Measurements from ENCODE around the gene BCAS1.

The BCAS1 gene

DNA sequence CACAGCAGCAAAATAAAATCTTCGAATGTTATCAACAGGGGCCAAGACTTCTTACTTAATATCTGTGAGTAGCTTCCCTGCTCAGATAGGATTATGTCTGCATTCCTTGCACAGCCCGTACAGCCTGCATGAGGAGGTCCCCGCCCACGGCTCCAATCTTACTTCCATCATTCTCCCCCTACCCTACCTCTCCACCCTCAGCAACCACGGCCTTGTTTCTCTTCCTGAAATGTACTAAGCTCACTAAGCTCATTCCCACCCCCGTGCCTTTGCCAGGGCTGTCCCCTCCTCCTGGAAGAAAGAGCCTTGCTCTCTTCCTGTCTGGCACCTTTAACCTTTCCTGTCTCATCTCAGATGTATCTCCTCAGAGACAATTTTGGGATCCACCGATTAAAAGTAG, 120.4 kb downstream of the BCAS1 start:
- Mint-ChIP-seq H3K4me1 (peaks cover 25% of the 10 kb centered on the region), H3K36me3 (ENCODE audit: insufficient read depth) (peaks cover 11% of the 10 kb centered on the region), H3K9me3 (no peaks in the 10 kb centered on the region), H3K27ac (ENCODE audit: low read depth) (peak overlapping the region; percentile 99), H3K27me3 (no peaks in the 10 kb centered on the region), H3K4me3 (peak overlapping the region; percentile 75)
- no peak for DNase-seq (ENCODE audit: low spot score in 2 of 2)
- no peak for ATAC-seq (replicated peaks; ENCODE audit: extremely low read depth, poor library complexity, severe bottlenecking)

DNA sequence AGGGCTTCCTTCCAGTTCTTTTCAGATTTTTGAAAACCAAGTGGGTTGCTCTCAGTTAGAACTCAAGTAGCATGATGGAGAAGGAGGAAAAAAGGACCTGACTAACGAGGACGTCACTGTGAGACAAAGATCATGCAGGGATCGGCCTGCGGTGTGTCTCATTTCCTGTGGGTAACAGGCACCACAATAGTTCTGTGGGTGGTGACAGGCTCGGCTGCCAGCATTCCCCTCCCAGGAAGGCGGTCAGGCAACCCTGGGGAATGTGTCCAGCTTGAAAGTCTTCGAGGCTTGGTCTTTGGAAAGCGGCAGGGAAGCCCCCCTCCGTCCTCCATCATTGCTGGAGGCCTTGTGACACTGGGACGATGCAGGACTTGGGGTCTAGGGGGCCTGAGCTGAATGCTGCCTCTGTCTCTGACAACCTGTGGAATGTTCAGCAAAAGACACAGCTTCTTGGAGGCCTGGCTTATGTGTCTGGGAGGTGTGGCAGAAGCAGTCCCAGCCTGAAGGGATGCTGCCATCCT, 121.0 kb downstream of the BCAS1 start:
- Mint-ChIP-seq H3K9me3 (no peaks in the 10 kb centered on the region), H3K36me3 (ENCODE audit: insufficient read depth) (peaks cover 11% of the 10 kb centered on the region), H3K4me3 (peak overlapping the region; percentile 75), H3K27me3 (no peaks in the 10 kb centered on the region), H3K27ac (ENCODE audit: low read depth) (peak overlapping the region; percentile 99), H3K4me1 (peaks cover 29% of the 10 kb centered on the region)
- DNase-seq (ENCODE audit: low spot score in 2 of 2) (peak; percentile 59 to 79), ATAC-seq (replicated peaks; ENCODE audit: extremely low read depth, poor library complexity, severe bottlenecking) (peak; percentile 97)

DNA sequence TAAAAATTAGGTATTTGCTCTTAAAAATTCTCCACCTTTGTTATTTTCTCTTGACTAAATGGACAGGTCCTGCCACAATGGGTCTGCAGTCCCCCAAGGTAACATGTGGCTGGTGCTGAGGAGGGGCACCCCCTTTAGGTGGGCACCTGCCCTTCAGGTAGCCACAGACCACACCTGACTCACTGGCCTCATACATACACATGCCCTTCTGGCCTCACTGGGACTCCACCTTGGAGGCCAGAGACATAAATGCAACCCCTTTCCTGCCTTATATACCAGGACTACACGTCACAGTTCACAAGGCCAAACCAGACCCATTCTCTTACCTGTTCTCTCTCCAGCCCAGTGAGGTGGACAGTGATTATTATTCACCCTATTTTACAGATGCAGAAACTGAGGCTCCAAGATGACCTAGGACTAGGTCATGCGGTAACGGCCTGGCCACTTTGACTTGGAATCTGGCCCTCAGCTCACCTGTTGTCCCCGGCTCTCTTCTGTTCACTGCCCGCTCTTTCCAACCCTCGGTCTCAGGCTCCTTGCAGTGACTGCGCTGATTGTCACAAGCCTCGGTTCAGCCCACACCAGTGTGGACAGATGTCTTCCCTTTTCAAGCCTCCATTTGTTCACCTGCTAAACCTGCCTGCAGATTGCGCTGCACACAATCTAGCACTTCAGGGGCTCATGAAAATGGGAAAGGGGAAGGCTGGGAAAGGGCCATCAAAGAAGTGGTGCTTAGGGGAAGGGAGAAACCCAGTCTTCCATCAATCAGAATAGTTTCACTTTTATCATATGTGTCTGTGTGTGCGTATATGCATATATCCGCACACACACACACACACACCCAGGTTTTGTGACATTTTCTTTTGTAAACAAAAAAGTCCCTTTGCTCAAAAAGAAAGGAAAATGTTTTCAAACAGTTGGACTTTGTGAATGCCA, 121.7 kb downstream of the BCAS1 start:
- H3K4me3 Mint-ChIP-seq = peak overlapping the region; percentile 75
- peaks cover 37% of the 10 kb centered on the region for H3K4me1 Mint-ChIP-seq
- H3K9me3 Mint-ChIP-seq = no peaks in the 10 kb centered on the region
- peak overlapping the region; percentile 99 for H3K27ac Mint-ChIP-seq (ENCODE audit: low read depth)
- DNase-seq (ENCODE audit: low spot score in 2 of 2) = peak in 1 of 2 donors; percentile 15
- ATAC-seq (replicated peaks; ENCODE audit: extremely low read depth, poor library complexity, severe bottlenecking) = peak; percentile 76
- H3K36me3 Mint-ChIP-seq (ENCODE audit: insufficient read depth) = peaks cover 11% of the 10 kb centered on the region
- no peaks in the 10 kb centered on the region for H3K27me3 Mint-ChIP-seq

DNA sequence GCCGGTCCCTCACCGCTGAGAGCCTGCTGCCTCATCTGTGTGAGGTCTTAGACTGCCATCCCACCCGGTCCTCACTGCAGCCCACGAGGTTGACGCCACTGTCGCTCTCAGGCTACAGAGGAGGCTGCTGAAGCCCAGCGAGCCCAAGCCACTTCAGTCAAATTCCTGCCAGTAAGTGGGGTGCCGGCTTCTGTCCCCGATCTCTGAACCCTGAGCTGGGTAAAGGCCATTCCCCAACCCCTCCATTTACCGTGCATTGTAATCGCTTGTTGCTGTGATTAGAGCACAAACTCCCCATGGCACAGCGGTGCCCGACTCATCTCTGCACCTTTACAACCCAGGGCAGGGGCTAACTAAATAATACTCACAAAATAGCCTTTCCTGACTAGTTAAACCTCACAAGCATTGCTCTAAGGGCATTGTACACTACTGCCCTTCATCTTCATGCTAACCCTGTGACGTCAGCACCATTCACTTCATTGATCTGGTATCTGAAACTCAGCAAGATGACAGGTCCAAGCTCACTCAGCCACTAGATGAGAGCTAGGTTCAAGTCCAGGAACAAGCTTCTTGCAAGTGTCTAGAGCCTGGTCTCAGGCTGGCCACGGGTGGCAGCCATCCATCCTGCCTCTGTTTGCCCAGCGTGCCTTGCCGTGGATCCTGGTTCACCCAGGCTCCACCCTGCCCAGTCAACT, 122.7 kb downstream of the BCAS1 start:
- Mint-ChIP-seq H3K9me3 (no peaks in the 10 kb centered on the region), H3K27me3 (no peaks in the 10 kb centered on the region), H3K4me1 (peaks cover 37% of the 10 kb centered on the region), H3K27ac (ENCODE audit: low read depth) (peak overlapping the region; percentile 99), H3K4me3 (no peak overlapping the region), H3K36me3 (ENCODE audit: insufficient read depth) (peaks cover 11% of the 10 kb centered on the region)
- no peak for ATAC-seq (replicated peaks; ENCODE audit: extremely low read depth, poor library complexity, severe bottlenecking)
- no peak for DNase-seq (ENCODE audit: low spot score in 2 of 2)

DNA sequence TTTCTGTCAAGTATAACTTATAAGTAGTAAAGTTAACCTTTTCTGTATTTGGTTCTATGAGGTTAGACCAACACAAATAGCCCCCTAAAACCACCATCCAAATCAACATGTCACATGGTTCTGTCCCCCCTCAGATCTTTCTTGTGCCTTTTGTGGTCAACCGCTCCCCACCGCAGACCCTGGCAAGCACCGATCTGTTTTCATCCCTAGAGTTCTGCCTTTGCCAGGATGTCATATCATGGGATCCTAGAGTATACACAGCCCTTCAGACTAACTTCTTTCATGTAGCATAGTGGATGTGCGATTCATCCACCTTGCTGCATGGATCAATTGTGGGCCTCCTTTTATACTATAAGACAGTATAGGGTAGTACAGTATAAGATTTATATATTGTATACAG, 124.3 kb downstream of the BCAS1 start:
- Mint-ChIP-seq H3K9me3 (no peaks in the 10 kb centered on the region), H3K36me3 (ENCODE audit: insufficient read depth) (peaks cover 11% of the 10 kb centered on the region), H3K4me3 (no peak overlapping the region), H3K27me3 (no peaks in the 10 kb centered on the region), H3K27ac (ENCODE audit: low read depth) (no peak overlapping the region), H3K4me1 (peaks cover 41% of the 10 kb centered on the region)
- ATAC-seq (replicated peaks; ENCODE audit: extremely low read depth, poor library complexity, severe bottlenecking) (no peak), DNase-seq (ENCODE audit: low spot score in 2 of 2) (no peak)

DNA sequence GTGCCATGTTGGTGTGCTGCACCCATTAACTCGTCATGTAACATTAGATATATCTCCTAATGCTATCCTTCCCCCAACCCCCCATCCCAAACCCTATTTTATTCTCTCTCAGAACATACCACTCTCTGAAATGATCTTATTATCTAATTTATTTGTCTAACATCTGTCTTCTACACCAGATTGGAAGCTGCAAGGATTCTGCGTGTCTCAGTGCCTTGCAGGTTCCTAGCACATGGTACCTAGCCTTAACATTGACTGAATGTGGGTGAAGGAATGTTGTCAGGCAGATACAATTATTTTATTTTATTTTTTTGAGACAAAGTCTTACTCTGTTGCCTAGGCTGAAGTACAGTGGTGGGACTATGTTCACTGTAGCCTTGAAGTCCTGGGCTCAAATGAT, 124.9 kb downstream of the BCAS1 start:
- ATAC-seq (replicated peaks; ENCODE audit: extremely low read depth, poor library complexity, severe bottlenecking) (no peak), DNase-seq (ENCODE audit: low spot score in 2 of 2) (no peak)
- Mint-ChIP-seq H3K4me1 (peaks cover 40% of the 10 kb centered on the region), H3K9me3 (no peaks in the 10 kb centered on the region), H3K4me3 (no peak overlapping the region), H3K27ac (ENCODE audit: low read depth) (no peak overlapping the region), H3K27me3 (no peaks in the 10 kb centered on the region), H3K36me3 (ENCODE audit: insufficient read depth) (peaks cover 11% of the 10 kb centered on the region)

DNA sequence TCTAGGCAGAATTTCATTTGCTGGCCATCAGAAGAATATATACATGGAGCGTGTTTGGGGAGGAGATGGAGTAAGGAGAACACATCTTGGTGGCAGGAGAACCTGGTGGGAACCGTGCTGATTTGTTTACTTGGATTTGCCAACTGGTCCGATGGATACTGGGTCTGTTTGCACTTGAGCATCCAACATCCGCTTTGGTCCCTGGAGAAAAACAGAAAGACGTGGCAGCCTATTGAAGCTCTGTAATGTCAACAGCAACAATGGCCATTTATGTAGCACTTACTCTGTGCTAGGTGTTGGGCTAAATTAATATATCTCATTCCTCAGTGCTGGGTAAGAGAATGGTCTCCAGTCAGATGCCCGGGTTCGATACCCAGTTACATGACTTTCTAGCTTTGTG, 125.6 kb downstream of the BCAS1 start:
- H3K4me3 Mint-ChIP-seq = no peak overlapping the region
- peak overlapping the region; percentile 50 for H3K27ac Mint-ChIP-seq (ENCODE audit: low read depth)
- H3K27me3 Mint-ChIP-seq = no peaks in the 10 kb centered on the region
- H3K4me1 Mint-ChIP-seq = peaks cover 33% of the 10 kb centered on the region
- ATAC-seq (replicated peaks; ENCODE audit: extremely low read depth, poor library complexity, severe bottlenecking) (no peak), DNase-seq (ENCODE audit: low spot score in 2 of 2) (no peak)
- peaks cover 11% of the 10 kb centered on the region for H3K36me3 Mint-ChIP-seq (ENCODE audit: insufficient read depth)
- H3K9me3 Mint-ChIP-seq = no peaks in the 10 kb centered on the region

DNA sequence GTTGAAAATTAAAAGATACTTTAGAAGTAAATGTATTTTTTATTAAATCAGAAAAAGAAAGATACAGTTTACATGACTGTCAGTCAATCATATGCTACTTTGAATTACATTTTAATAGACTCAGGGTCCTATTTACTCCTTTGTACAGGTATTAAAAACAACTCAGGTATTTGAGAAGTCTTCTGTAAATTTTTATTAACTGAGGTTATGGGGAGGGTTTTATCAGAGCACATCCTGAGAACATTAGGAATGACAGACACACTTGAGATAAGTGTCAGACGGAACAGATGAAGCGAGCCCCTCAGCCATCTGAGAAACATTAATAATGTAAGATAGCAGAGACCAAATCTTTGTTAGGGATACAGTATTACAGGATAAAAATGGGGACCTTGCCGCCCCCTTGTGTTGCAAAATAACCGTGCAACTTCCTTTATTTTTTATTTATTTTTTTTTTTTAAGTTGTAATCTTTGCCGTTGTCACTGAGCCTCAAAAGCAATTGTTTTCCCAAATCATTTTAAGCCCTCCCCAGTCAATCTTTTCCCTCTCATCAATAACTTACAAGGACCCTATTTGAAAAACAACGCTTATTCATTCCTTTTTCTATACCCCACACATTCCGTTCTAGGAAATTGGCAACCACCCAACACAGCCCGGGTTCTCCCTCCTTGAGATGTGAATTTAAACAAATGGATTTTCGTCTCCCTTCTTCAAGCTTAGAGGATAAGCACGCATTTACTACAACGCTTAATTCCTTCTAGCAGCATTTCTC, 126.7 kb downstream of the BCAS1 start:
- peak overlapping the region; percentile 50 for H3K27ac Mint-ChIP-seq (ENCODE audit: low read depth)

DNA sequence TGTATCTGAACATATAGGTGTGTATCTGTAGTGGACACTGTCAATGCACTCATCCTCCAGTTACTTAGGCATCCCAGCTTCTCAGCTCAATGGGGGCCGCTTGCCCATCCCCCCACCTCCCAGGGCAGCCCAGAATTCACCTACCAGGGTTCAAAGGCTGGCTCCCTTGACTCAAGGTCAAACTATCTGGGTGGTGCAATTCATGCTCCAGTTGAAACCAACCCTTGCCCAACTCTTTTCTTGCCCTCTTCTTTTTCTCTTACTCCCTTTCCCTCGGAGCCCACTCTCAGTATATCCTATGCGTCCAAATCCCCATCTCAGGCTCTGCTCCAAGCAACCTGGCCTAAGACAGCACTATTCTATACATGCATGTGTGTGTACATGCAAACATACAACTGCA, 127.4 kb downstream of the BCAS1 start:
- Mint-ChIP-seq H3K27ac (ENCODE audit: low read depth) (no peak overlapping the region), H3K4me1 (peaks cover 16% of the 10 kb centered on the region), H3K36me3 (ENCODE audit: insufficient read depth) (peaks cover 3% of the 10 kb centered on the region), H3K9me3 (no peaks in the 10 kb centered on the region), H3K27me3 (no peaks in the 10 kb centered on the region), H3K4me3 (no peak overlapping the region)
- DNase-seq (ENCODE audit: low spot score in 2 of 2) (no peak), ATAC-seq (replicated peaks; ENCODE audit: extremely low read depth, poor library complexity, severe bottlenecking) (no peak)

More for the DNA sequence above, 126.7 kb downstream of the BCAS1 start:
- H3K9me3 Mint-ChIP-seq = no peaks in the 10 kb centered on the region
- no peaks in the 10 kb centered on the region for H3K27me3 Mint-ChIP-seq
- DNase-seq (ENCODE audit: low spot score in 2 of 2) (no peak), ATAC-seq (replicated peaks; ENCODE audit: extremely low read depth, poor library complexity, severe bottlenecking) (no peak)
- peaks cover 4% of the 10 kb centered on the region for H3K36me3 Mint-ChIP-seq (ENCODE audit: insufficient read depth)
- no peak overlapping the region for H3K4me3 Mint-ChIP-seq
- H3K4me1 Mint-ChIP-seq = peaks cover 22% of the 10 kb centered on the region

DNA sequence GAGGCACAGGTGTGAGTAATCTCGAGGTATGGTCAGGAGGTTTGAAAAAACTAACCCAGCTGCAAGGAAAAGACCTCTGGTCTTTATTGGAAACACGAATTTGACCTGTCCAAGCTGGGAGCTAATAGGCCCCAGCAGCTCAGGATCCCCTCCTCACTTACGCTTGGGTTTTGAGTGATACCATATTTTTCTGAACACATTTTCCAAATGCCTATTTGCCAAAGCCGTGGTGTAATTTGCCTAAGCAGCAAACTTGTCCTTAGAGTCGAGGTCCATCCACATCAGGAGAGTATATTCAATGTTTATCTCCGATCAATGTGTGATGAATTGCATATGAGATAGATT, 128.0 kb downstream of the BCAS1 start:
- Mint-ChIP-seq H3K27ac (ENCODE audit: low read depth) (no peak overlapping the region), H3K4me1 (peaks cover 16% of the 10 kb centered on the region)

DNA sequence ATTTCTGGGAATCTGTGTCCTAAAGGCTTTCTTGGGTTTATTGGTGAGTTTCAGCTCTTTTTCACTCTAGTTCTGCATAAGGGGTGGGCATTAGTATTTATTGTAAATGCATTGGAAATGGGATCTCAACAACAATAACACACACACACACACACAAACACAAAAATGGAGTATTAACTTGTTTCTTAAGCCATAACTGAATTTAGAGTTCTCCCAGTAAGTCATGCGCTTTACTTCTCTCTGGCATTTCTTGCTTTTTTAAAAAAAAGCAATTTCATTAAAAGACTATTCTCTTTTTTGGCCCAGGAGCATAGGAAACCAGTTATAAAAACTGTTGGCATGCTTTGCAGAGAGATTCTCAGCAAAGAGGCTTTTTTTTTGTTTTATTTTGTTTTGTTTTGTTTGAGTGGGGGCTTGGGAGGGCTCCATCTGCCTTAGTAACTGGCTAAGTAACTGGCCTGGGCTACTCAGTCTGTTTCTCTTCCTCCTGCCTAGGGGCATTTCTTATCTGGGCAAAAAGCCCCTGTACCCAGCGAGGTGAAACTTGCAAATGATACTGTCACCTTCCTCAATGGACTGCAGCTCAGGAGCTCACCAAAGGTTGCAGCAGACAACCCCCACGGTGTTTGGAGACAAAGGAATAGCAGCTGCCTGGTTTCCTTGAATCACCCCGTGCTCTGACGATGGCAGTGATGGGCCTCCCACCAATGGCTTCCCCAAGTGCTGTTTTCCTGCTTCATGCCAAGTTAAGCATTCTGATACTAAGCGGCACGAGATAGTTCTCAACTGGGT, 128.5 kb downstream of the BCAS1 start:
- no peaks in the 10 kb centered on the region for H3K27me3 Mint-ChIP-seq
- H3K27ac Mint-ChIP-seq (ENCODE audit: low read depth) = no peak overlapping the region
- DNase-seq (ENCODE audit: low spot score in 2 of 2) (no peak), ATAC-seq (replicated peaks; ENCODE audit: extremely low read depth, poor library complexity, severe bottlenecking) (no peak)
- H3K36me3 Mint-ChIP-seq (ENCODE audit: insufficient read depth) = no peaks in the 10 kb centered on the region
- H3K4me1 Mint-ChIP-seq = peaks cover 16% of the 10 kb centered on the region
- H3K4me3 Mint-ChIP-seq = no peak overlapping the region
- no peaks in the 10 kb centered on the region for H3K9me3 Mint-ChIP-seq

More for the DNA sequence above, 128.0 kb downstream of the BCAS1 start:
- H3K36me3 Mint-ChIP-seq (ENCODE audit: insufficient read depth) = no peaks in the 10 kb centered on the region
- no peaks in the 10 kb centered on the region for H3K27me3 Mint-ChIP-seq
- no peak for ATAC-seq (replicated peaks; ENCODE audit: extremely low read depth, poor library complexity, severe bottlenecking)
- H3K4me3 Mint-ChIP-seq = no peak overlapping the region
- no peak for DNase-seq (ENCODE audit: low spot score in 2 of 2)
- no peaks in the 10 kb centered on the region for H3K9me3 Mint-ChIP-seq
